A204.1 (cell line): Measurements from ENCODE around the gene MOB3C.
"Not testable (repeated sequence)": the region's sequence is repeated elsewhere in the genome, so short reads cannot be mapped to it uniquely, and the experiment has no call there.

ENCODE experiments used
- FAIRE-seq: peaks from 2 replicates; lab custom pipeline; 2012; peaks lifted over from hg19 to GRCh38; lab: Jason Lieb, UNC

MOB3C gene

GRCh38 chr1:46616277-46617107 is at the start of gene MOB3C:
MOB3C (minus strand) TSS chr1:46616811; CDS start chr1:46613321, 3,490 bp downstream.
- no peak for FAIRE-seq

GRCh38 chr1:46665983-46666382 is 49.4 kb upstream of the MOB3C start:
- FAIRE-seq: no peak

- FAIRE-seq: not testable (repeated sequence)
Measured at GRCh38 chr1:46662919-46663318, 46.3 kb upstream of the MOB3C start.

- not testable (repeated sequence) for FAIRE-seq
Measured at GRCh38 chr1:46660116-46660515, 43.5 kb upstream of the MOB3C start.

- FAIRE-seq: no peak
Measured at GRCh38 chr1:46659307-46659870, 42.8 kb upstream of the MOB3C start.

- no peak for FAIRE-seq
Measured at GRCh38 chr1:46657775-46658174, 41.2 kb upstream of the MOB3C start.

GRCh38 chr1:46656643-46657042 is 40.0 kb upstream of the MOB3C start:
- FAIRE-seq: no peak

GRCh38 chr1:46655848-46656247 is 39.2 kb upstream of the MOB3C start:
- FAIRE-seq: no peak

- not testable (repeated sequence) for FAIRE-seq
Measured at GRCh38 chr1:46654698-46655097, 38.1 kb upstream of the MOB3C start.

- no peak for FAIRE-seq
Measured at GRCh38 chr1:46654012-46654411, 37.4 kb upstream of the MOB3C start.

GRCh38 chr1:46653405-46653958 is 36.9 kb upstream of the MOB3C start:
- FAIRE-seq: no peak

GRCh38 chr1:46652321-46653100 is 35.9 kb upstream of the MOB3C start:
- FAIRE-seq: no peak

GRCh38 chr1:46651152-46651551 is 34.5 kb upstream of the MOB3C start:
- FAIRE-seq: not testable (repeated sequence)

GRCh38 chr1:46650491-46650890 is 33.9 kb upstream of the MOB3C start:
- no peak for FAIRE-seq

GRCh38 chr1:46649764-46650163 is 33.2 kb upstream of the MOB3C start:
- FAIRE-seq: no peak

GRCh38 chr1:46647611-46648010 is 31.0 kb upstream of the MOB3C start:
- FAIRE-seq: no peak

- FAIRE-seq: no peak
Measured at GRCh38 chr1:46646844-46647243, 30.2 kb upstream of the MOB3C start.

- FAIRE-seq: no peak
Measured at GRCh38 chr1:46646331-46646730, 29.7 kb upstream of the MOB3C start.

- no peak for FAIRE-seq
Measured at GRCh38 chr1:46645815-46646214, 29.2 kb upstream of the MOB3C start.

- FAIRE-seq: no peak
Measured at GRCh38 chr1:46643368-46643775, 26.8 kb upstream of the MOB3C start.

GRCh38 chr1:46642115-46642680 is 25.6 kb upstream of the MOB3C start:
- FAIRE-seq: no peak

- FAIRE-seq: no peak
Measured at GRCh38 chr1:46639547-46639946, 22.9 kb upstream of the MOB3C start.
